Subcutaneous abdominal adipose tissue (tissue), 5 donors: ENCODE measurements around the gene BCL11A.

Experiments
- H3K27ac ChIP-seq: one replicate; pipeline ENCODE4 v1.7.0; 2013; ENCODE audit warnings: low read depth, mild to moderate bottlenecking, inconsistent platforms, low read length, moderate library complexity
- H3K27me3 ChIP-seq, 5 donors: one replicate each; pipeline ENCODE4 v1.7.0; 2013; ENCODE audit warnings: low read length in 5 of 5, inconsistent platforms in 1 of 5; ENCODE audit not compliant: control insufficient read depth in 5 of 5, insufficient read depth in 4 of 5
- H3K36me3 ChIP-seq, 5 donors: one replicate each; pipeline ENCODE4 v1.7.0; 2013; ENCODE audit warnings: low read length in 5 of 5; ENCODE audit not compliant: control insufficient read depth in 5 of 5, insufficient read depth in 5 of 5
- H3K4me1 ChIP-seq, 5 donors: one replicate each; pipeline ENCODE4 v1.7.0; 2013; ENCODE audit warnings: low read length in 5 of 5, mild to moderate bottlenecking in 3 of 5, moderate library complexity in 1 of 5; ENCODE audit not compliant: control insufficient read depth in 5 of 5, insufficient read depth in 5 of 5
- H3K4me3 ChIP-seq, 5 donors: one replicate each; pipeline ENCODE4 v1.7.0; 2013; ENCODE audit warnings: low read length in 5 of 5, low read depth in 1 of 5
- H3K9ac ChIP-seq, 5 donors: one replicate each; pipeline ENCODE4 v1.7.0; 2013; ENCODE audit warnings: low read length in 5 of 5, mild to moderate bottlenecking in 4 of 5, moderate library complexity in 3 of 5
- H3K9me3 ChIP-seq, 5 donors: one replicate each; pipeline ENCODE4 v1.7.0; 2013; ENCODE audit warnings: low read length in 5 of 5; ENCODE audit not compliant: control insufficient read depth in 5 of 5
- donor health status: healthy.
- donor health status: healthy.
- donor health status: healthy.
- donor health status: healthy.
- donor health status: healthy.

The BCL11A gene

GRCh38 chr2:60461421-60462108 is 91.9 kb downstream of the BCL11A start:
- Histone ChIP-seq H3K27me3 (peaks cover 0 to 3% (median 0%) of the 10 kb centered on the region in 5 donors), H3K4me3 (no peak overlapping the region)

GRCh38 chr2:60460577-60461420 is 92.7 kb downstream of the BCL11A start:
- Histone ChIP-seq H3K36me3 (no peaks in the 10 kb centered on the region), H3K27ac (no peak overlapping the region), H3K9ac (no peak overlapping the region), H3K4me1 (peaks cover 0 to 4% (median 0%) of the 10 kb centered on the region in 5 donors), H3K9me3 (no peaks in the 10 kb centered on the region), H3K27me3 (peaks cover 0 to 3% (median 0%) of the 10 kb centered on the region in 5 donors), H3K4me3 (no peak overlapping the region)

More at GRCh38 chr2:60461421-60462108, 91.9 kb downstream of the BCL11A start:
- Histone ChIP-seq H3K27ac (no peak overlapping the region), H3K36me3 (no peaks in the 10 kb centered on the region), H3K9ac (no peak overlapping the region), H3K9me3 (no peaks in the 10 kb centered on the region), H3K4me1 (peaks cover 0 to 4% (median 0%) of the 10 kb centered on the region in 5 donors)

- no peaks in the 10 kb centered on the region for H3K9me3 ChIP-seq
- no peak overlapping the region for H3K27ac ChIP-seq
- no peak overlapping the region for H3K9ac ChIP-seq
- no peak overlapping the region for H3K4me3 ChIP-seq
- H3K4me1 ChIP-seq = peaks cover 0 to 4% (median 0%) of the 10 kb centered on the region in 5 donors
- peaks cover 0 to 3% (median 0%) of the 10 kb centered on the region in 5 donors for H3K27me3 ChIP-seq
- no peaks in the 10 kb centered on the region for H3K36me3 ChIP-seq
Measured at GRCh38 chr2:60459851-60460250, 93.6 kb downstream of the BCL11A start.

GRCh38 chr2:60456115-60456770 is 97.2 kb downstream of the BCL11A start:
- Histone ChIP-seq H3K9ac (no peak overlapping the region), H3K27ac (no peak overlapping the region), H3K4me1 (no peaks in the 10 kb centered on the region), H3K4me3 (no peak overlapping the region), H3K36me3 (no peaks in the 10 kb centered on the region), H3K9me3 (no peaks in the 10 kb centered on the region), H3K27me3 (no peaks in the 10 kb centered on the region)

- no peak overlapping the region for H3K9ac ChIP-seq
- no peaks in the 10 kb centered on the region for H3K27me3 ChIP-seq
- no peak overlapping the region for H3K27ac ChIP-seq
- H3K36me3 ChIP-seq = no peaks in the 10 kb centered on the region
- H3K4me3 ChIP-seq = no peak overlapping the region
- no peaks in the 10 kb centered on the region for H3K4me1 ChIP-seq
- no peaks in the 10 kb centered on the region for H3K9me3 ChIP-seq
Measured at GRCh38 chr2:60453872-60454271, 99.6 kb downstream of the BCL11A start.

GRCh38 chr2:60453301-60453700 is 100.2 kb downstream of the BCL11A start:
- H3K27me3 ChIP-seq = no peaks in the 10 kb centered on the region
- H3K9me3 ChIP-seq = no peaks in the 10 kb centered on the region
- no peaks in the 10 kb centered on the region for H3K36me3 ChIP-seq
- H3K4me1 ChIP-seq = no peaks in the 10 kb centered on the region
- no peak overlapping the region for H3K4me3 ChIP-seq
- no peak overlapping the region for H3K27ac ChIP-seq
- H3K9ac ChIP-seq = no peak overlapping the region

- Histone ChIP-seq H3K36me3 (no peaks in the 10 kb centered on the region), H3K27ac (no peak overlapping the region), H3K4me1 (no peaks in the 10 kb centered on the region), H3K27me3 (peaks cover 0 to 4% (median 0%) of the 10 kb centered on the region in 5 donors), H3K9me3 (no peaks in the 10 kb centered on the region), H3K4me3 (no peak overlapping the region), H3K9ac (no peak overlapping the region)
Measured at GRCh38 chr2:60450488-60450887, 103.0 kb downstream of the BCL11A start.

- Histone ChIP-seq H3K27me3 (peaks cover 0 to 4% (median 0%) of the 10 kb centered on the region in 5 donors), H3K27ac (no peak overlapping the region), H3K9ac (no peak overlapping the region), H3K4me1 (no peaks in the 10 kb centered on the region), H3K4me3 (no peak overlapping the region), H3K9me3 (no peaks in the 10 kb centered on the region), H3K36me3 (no peaks in the 10 kb centered on the region)
Measured at GRCh38 chr2:60447943-60448342, 105.5 kb downstream of the BCL11A start.

GRCh38 chr2:60446413-60447267 is 106.8 kb downstream of the BCL11A start:
- Histone ChIP-seq H3K27ac (no peak overlapping the region), H3K9ac (no peak overlapping the region), H3K4me1 (no peaks in the 10 kb centered on the region), H3K36me3 (no peaks in the 10 kb centered on the region), H3K4me3 (no peak overlapping the region), H3K9me3 (no peaks in the 10 kb centered on the region), H3K27me3 (peaks cover 0 to 4% (median 0%) of the 10 kb centered on the region in 5 donors)
